DMS 273 treated with DMSO at 0.1 percent for 48 hours (cell line): ENCODE results near the gene JAML.
"Not testable (repeated sequence)": the region's sequence is repeated elsewhere in the genome, so short reads cannot be mapped to it uniquely, and the experiment has no call there.

Source experiments
- DNase-seq: peaks from one replicate; lab custom pipeline; 2025; lab: John Stamatoyannopoulos, UW

JAML gene

GRCh38 chr11:118193910-118194566 lies 30.8 kb downstream of the JAML start:
- no peak for DNase-seq

- DNase-seq, result not testable (repeated sequence)
These were observed 32.0 kb downstream of the JAML start for GRCh38 chr11:118192817-118193216.

GRCh38 chr11:118190942-118191506 lies 33.8 kb downstream of the JAML start:
- DNase-seq, result not testable (repeated sequence)

GRCh38 chr11:118186346-118187107 lies 38.3 kb downstream of the JAML start:
- DNase-seq, result no peak

GRCh38 chr11:118184784-118185579 lies 39.8 kb downstream of the JAML start:
- DNase-seq, result no peak

GRCh38 chr11:118183691-118184090 lies 41.1 kb downstream of the JAML start:
- DNase-seq, result not testable (repeated sequence)

GRCh38 chr11:118180300-118180703 lies 44.5 kb downstream of the JAML start:
- peak; percentile 48 for DNase-seq

- DNase-seq, result no peak
These were observed 48.1 kb downstream of the JAML start for GRCh38 chr11:118176778-118177134.

GRCh38 chr11:118175993-118176777 lies 48.6 kb downstream of the JAML start, which contains the start of gene SCN2B:
TSS of gene SCN2B (minus strand) at chr11:118176639. CDS start at chr11:118176431, 208 bp downstream.
- DNase-seq, result no peak

- no peak for DNase-seq
These were observed 49.5 kb downstream of the JAML start for GRCh38 chr11:118175031-118175992.

GRCh38 chr11:118174006-118174567 lies 50.7 kb downstream of the JAML start:
- no peak for DNase-seq

- no peak for DNase-seq
These were observed 52.5 kb downstream of the JAML start for GRCh38 chr11:118172356-118172755.

GRCh38 chr11:118171269-118172062 lies 53.3 kb downstream of the JAML start:
- DNase-seq, result no peak

GRCh38 chr11:118170882-118171268 lies 53.9 kb downstream of the JAML start:
- DNase-seq, result no peak

- no peak for DNase-seq
These were observed 54.6 kb downstream of the JAML start for GRCh38 chr11:118170231-118170630.

- DNase-seq, result no peak
These were observed 55.3 kb downstream of the JAML start for GRCh38 chr11:118169300-118170140.

GRCh38 chr11:118168751-118169150 lies 56.1 kb downstream of the JAML start:
- DNase-seq, result no peak

- DNase-seq, result no peak
These were observed 56.5 kb downstream of the JAML start for GRCh38 chr11:118168316-118168715.
